LNCAP (cell line): ENCODE results near the gene PARD3B.

Source experiments
- CTCF ChIP-seq: fragments of 450-650 bp; IDR thresholded peaks from 2 replicates; pipeline ENCODE4 v1.5.1; 2017; ENCODE audit warnings: mild to moderate bottlenecking

The PARD3B gene

GRCh38 chr2:204871231-204871953, 326.1 kb downstream of the PARD3B start:
- TF ChIP-seq CTCF = peak; percentile 48

- TF ChIP-seq CTCF = no peak
These were observed 331.0 kb downstream of the PARD3B start for GRCh38 chr2:204876311-204876710.

- no peak for TF ChIP-seq CTCF
These were observed 332.4 kb downstream of the PARD3B start for GRCh38 chr2:204877691-204878090.

- TF ChIP-seq CTCF = no peak
These were observed 335.7 kb downstream of the PARD3B start for GRCh38 chr2:204880928-204881327.

GRCh38 chr2:204881655-204882054, 336.4 kb downstream of the PARD3B start:
- TF ChIP-seq CTCF = no peak

- no peak for TF ChIP-seq CTCF
These were observed 340.5 kb downstream of the PARD3B start for GRCh38 chr2:204885747-204886146.

- TF ChIP-seq CTCF = no peak
These were observed 341.4 kb downstream of the PARD3B start for GRCh38 chr2:204886713-204887112.

- no peak for TF ChIP-seq CTCF
These were observed 342.9 kb downstream of the PARD3B start for GRCh38 chr2:204888222-204888621.
